ENCODE measurements around the gene FBRS. TPM values are rescaled to one million over a fixed set of nuclear protein-coding genes. Genes with fewer than 3 reads are reported as not detected.

Gene FBRS
- 100 to 1,000 TPM; 107 to 119 TPM for total RNA-seq

DNA sequence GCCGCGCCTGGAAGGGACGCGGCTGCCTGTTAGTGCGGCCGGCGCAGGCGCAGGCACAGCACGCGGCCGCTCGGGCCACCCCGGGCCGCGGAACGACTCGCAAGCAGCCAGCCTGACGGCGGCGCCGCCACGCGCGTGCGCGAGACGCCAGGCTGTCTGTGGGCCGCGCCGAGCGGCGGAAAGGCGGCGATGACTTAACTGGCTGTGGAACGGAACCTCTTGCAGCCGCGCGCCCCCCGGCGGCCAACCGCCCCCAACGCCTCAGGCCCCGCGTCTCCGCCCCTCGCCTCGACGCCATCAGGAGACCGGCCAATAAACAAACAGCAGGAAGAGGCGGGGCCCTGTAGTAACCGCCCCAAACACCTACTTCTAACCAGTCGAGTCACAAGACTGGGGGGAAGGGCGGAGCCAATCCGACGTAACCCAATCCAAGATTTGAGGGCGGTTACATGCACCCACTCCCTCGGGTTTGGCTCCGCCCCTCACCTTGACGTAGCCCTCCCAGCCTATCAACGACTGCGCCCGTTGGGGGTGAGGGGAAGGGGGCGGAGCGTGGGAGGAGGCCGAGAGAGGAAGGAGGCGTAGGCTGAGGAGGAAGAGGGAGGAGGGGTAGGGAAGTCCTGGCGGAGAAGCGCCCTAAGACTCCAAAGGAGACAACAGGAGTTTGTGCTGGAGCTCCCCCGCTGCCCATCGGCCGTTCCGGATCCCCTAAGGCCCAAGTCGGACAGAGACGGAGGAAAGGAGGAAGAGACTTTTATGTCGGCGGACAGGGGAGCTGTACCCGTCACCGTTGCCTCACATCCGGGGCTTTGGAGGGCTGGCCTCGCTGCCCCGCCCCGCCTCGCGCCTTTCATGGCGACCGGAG is at the start of gene FBRS:
Gene FBRS, plus strand, starts transcription at position 566 of the 865 bp plus-strand sequence. CDS start 1,088 bp downstream, outside the sequence.
- ChIA-PET POLR2A (interaction anchor here (0.6 to 1.8 kb wide), 5 partner anchors 8 to 449 kb away, joined by 3 to 7 read pairs (median 6); partner anchors contain the start of gene ZNF764), CTCF (interaction anchor here (0.5 to 4.7 kb wide), 8 partner anchors 8 to 582 kb away, joined by 3 to 43 read pairs (median 4); partner anchors contain the start of gene PRR14)

DNA sequence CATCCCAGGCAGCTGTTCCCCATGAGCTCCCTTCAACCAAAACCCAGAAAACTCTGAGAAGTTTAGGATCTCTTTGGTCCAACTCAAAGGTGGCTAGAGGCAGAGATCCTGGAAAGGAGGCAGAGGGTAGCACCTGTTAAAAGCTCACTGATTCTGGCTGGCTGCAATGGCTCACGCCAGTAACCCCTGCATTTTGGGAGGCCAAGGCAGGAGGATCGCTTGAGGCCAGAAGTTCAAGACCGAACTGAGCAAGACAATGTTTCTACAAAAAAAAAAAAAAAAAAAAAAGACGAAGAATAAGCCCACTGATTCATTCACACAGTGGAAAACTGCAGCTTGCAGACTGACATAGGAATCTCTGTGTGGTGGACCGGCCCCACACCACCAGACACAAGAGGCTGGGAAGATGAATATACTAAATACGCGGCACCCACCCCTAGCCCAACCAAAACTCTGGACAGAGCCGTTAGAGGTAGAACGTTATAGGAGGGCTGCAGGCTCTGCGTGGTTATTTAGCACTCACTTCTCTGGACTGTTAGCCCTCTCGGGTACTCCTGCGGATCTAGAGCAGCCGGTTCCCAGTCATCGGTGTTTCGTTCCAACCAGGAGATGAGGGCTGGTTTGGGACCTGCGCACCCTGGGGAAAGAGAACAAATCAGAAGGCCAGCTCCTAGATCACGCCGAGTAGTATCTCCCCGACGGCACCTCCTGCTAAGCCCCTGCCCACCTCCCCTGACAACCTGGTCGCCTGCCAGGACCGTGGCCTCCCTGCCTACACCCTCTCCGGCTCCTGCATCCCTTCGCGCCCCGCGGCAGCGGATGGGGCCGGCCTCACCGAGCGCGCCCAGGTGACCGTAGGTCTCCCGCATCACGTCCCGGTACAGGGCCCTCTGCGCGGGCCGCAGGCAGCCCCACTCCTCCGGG is 49.0 kb upstream of the FBRS start:
- ChIA-PET POLR2A (interaction anchor here (0.5 to 1.6 kb wide), 6 partner anchors 11 to 88 kb away, joined by 3 to 7 read pairs (median 4); partner anchors contain the start of genes ZNF688 and ZNF764), CTCF (interaction anchor here (0.6 to 3.2 kb wide), 11 partner anchors 12 to 496 kb away, joined by 3 to 19 read pairs (median 4); partner anchors contain the start of genes GDPD3, ZNF688 and ZNF785)

DNA sequence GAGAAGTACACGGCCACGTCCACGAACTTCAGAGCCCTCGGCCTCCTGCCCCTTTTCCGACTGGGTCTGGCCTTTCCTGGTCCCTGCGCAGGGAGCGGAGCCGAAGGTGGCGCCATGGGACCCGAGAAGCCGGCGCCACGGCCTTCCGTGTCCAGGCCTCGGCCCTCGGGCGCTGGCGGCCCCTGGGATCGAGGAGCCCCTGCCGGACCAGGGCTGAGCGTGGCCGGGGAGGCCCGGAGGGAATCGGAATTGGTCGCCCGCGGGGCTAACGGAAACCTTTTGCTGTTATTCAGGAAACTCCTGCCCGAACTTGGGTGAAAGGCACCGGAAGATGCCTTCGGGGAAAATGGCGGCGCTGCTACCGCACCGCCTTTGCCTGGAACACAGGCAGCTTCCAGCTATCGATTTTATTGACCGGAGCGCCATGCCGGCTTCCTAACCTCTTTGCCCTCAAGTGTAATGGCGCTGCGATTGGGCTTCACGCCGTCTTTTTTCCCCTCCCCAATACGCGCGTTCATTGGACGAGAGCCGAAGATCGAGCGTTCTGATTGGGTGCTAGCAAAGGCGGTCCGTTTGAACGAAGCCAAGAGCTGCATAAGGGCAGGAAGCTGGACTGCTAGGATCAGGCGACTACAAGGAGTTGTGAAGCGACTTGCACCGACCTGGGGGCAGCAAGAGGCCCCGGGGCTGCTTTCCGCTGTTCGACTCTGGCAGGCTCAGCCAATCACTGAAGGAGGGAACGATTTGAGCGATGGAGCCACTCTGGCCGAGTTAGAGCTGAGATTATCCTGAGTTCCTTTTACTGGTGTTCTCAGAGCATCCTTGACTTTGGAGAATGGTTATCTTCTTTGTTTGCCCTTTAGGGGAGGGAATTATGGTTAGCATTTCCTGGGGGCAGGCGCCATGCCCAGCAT is 48.0 kb upstream of the FBRS start, which contains the start of gene ZNF689:
Gene ZNF689, minus strand, starts transcription at position 464 of the 914 bp plus-strand sequence. Its CDS starts 348 bp downstream, at position 116.
- POLR2A ChIA-PET: interaction anchor here (0.7 to 1.2 kb wide), 11 partner anchors 10 to 203 kb away, joined by 3 to 6 read pairs (median 4); partner anchors contain the start of genes DCTPP1, PRR14, ZNF688 and ZNF764
- CTCF ChIA-PET: interaction anchor here (0.5 to 3.2 kb wide), 5 partner anchors 13 to 75 kb away, joined by 3 to 19 read pairs (median 4); partner anchors contain the start of genes ZNF764 and ZNF785

DNA sequence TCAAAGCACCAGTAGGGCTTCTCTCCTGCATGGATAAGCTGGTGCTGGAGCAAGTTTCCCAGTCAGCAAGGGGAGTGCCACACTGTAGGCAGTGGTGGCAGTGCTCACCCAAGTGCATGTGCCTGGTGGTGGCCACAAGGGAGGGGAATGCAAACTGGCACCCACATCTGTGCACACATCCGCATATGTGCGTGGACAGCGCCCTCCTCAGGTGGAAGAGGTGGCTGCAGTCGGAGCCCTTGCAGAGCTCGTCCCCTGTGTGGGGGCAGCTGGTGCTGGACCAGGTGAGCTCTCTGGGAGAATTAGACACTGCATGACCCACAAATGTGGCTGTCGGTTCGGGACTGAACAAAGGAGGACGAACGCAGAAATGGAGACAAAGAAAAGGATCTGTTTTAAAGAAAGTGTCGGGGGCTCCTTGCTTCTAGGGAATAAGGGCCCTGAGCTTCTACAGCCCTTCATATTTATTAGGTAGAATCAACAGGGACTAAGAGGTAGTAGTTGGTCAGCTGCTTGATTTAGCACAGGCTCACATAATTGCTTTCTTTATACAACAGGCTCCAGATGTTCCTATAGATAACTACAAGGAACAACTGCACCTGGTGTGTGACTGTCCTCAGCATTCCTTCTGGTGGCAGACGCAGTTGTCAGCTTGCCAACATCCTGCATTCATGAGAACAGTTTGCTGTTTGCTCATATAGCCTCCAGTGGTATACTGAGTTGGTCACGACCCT is 42.7 kb upstream of the FBRS start:
- POLR2A ChIA-PET: no interaction called here
- CTCF ChIA-PET: interaction anchor here (0.7 to 2.9 kb wide), 17 partner anchors 8 to 473 kb away, joined by 3 to 13 read pairs (median 3); no protein-coding TSS in a partner anchor

DNA sequence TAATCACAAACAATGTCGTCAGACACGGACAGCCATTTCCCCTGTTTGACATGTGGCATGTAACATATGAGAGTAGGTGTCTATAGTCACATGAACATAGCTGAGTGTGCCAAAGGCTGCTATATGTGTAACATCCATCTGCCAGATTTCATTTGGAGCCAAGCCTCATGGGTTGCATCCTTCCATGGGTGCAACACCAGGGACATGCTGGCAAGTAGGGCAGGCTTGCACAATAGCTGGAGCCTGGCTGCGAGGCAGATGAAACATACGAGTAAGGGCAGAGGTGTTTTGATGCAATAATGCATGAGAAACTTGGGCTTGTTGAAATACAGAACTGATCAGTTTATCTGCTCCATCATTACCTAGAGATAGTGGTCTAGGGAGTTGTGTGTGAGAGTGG is 39.0 kb upstream of the FBRS start:
- ChIA-PET CTCF (interaction anchor here (0.8 kb wide), 1 partner anchor 94 kb away, joined by 4 read pairs; no protein-coding TSS in a partner anchor), POLR2A (no interaction called here)

DNA sequence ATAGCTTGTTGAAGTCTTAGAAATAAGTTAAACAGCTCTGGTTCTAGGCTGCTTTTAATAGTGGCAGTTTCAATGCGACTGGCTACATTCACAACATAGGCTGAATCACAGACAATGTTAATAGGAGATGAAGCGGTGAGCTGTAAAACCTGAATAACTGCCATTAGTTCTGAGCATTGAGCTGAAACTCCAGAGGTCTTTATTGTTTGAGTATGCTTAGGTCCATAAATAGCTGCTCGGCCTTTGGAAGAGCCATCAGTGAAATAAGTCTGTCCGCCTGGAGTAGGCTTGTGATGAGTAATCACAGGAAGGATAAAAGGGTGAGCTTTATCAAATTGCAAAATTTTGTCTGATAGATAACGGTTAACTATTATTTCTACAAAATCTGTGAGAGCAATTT is 38.6 kb upstream of the FBRS start:
- ChIA-PET CTCF (interaction anchor here (0.8 kb wide), 1 partner anchor 94 kb away, joined by 4 read pairs; no protein-coding TSS in a partner anchor), POLR2A (no interaction called here)

DNA sequence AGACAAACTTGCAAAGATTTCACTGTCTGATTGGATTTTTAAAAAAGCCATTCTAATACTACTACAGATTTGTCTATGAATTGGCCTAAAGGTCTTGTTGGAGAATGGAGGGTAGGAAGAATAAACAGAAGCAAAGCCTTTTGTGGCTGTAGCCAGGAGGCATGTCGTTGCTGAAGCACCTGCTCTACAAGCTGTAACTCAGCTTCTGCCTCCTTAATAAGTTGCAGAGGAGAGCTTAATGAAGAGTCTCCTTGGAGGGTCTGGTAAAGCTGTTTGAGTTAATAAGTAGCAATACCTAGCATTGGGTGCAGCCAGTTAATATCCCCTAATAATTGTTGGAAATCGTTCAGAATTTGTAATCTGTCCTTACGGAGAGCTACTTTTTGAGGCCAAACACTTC is 38.1 kb upstream of the FBRS start:
- CTCF ChIA-PET: no interaction called here
- POLR2A ChIA-PET: no interaction called here

DNA sequence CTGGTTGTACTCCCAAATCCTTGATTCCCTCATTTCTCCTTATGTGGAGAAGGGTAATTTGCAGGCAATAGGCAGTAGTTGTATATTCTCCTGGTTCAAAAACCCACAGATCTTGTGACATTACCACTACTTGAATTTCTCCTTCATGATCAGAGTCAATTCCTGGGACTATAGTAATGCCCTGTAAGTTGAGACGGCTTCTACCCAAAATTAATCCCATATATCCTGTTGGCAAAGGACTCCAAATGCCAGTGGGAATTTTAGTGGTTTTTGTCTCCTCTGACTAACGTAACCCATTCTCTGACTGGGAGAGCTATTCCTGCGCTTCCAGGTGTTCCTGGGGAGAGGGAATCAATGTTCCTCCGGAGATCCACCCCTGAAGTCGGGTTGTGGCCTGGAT is 36.5 kb upstream of the FBRS start:
- POLR2A ChIA-PET: no interaction called here
- CTCF ChIA-PET: interaction anchor here (0.9 to 1.3 kb wide), 2 partner anchors 13 to 192 kb away, joined by 3 to 4 read pairs; partner anchors contain the start of gene DCTPP1

DNA sequence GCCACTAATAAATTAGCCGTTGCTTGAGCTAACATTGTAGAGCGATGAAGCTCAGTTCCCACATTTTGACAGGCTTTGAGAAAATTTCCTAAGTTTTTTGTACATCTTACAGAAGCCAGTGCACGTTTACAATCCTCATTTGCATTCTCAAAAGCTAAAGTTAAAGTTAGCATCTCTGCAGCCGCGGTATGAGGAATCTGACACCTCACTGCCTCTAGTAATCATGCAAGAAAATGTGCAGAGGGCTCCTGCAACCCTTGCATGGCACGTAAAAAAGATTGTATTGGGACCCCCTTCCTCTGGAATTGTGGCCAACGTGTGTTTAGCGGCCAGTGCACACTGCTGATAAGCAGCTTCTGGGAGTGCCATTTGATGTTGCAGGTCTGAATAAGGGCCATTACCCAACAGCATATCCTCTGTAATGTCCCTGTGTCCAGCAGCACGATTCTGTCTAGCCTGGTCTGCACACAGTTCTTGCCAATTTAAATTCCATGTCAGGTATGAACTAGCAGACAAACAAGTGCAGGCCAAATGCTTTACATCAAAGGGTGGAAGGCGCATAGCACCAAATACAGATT is 35.7 kb upstream of the FBRS start:
- ChIA-PET CTCF (interaction anchor here (1.3 kb wide), 1 partner anchor 192 kb away, joined by 4 read pairs; the partner anchor contains the start of gene DCTPP1), POLR2A (no interaction called here)

DNA sequence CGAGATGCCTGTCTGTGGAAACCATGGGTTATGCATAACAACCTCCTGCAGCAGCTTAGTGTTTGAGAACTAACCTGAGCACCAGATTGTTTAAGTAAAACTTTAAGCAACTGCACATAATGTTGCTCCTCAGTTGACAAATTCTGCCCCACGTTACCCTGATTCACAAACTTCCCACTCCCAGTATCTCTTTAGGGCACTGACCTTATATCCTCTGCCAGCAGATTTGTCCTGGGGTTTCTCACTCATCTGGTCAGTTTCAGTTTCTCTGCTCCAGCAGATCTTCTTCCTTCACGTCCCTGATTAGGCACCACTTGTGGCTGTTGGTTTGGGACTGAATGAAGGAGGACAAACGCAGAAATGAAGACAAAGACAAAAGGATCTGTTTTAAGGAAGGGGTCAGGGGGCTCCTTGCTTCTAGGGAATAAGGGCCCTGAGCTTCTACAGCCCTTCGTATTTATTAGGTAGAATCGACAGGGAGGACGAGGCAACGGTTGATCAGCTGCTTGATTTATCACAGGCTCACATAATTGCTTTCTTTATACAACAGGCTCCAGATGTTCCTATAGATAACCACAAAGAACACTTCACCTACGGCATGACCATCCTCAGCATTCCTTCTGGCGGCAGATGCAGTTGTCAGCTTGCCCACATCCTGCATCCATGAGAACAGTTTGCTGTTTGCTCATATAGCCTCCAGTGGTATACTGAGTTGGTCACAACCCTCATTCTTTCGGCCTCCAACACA is 34.5 kb upstream of the FBRS start:
- ChIA-PET CTCF (no interaction called here), POLR2A (no interaction called here)

DNA sequence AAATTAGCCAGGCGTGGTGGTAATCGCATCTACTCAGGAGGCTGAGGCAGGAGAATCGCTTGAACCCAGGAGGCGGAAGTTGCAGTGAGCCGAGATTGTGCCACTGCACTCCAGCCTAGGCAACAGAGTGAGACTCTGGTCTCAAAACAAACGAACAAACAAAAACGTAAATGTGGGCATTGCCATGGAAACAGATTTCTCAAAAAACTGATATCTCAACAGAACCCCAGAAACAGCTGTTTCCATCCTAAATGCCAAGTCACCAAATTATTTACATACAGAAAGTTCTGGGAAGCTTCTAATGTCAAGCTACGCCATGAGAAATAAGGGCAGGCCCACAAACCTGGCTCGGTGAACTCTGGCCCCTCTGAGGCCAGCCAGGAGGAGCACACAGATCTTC is 32.0 kb upstream of the FBRS start:
- CTCF ChIA-PET: interaction anchor here (0.6 to 1.4 kb wide), 4 partner anchors 11 to 281 kb away, joined by 3 to 6 read pairs (median 3); partner anchors contain the start of gene ZNF785
- POLR2A ChIA-PET: interaction anchor here (0.6 kb wide), 1 partner anchor 26 kb away, joined by 4 read pairs; no protein-coding TSS in a partner anchor

DNA sequence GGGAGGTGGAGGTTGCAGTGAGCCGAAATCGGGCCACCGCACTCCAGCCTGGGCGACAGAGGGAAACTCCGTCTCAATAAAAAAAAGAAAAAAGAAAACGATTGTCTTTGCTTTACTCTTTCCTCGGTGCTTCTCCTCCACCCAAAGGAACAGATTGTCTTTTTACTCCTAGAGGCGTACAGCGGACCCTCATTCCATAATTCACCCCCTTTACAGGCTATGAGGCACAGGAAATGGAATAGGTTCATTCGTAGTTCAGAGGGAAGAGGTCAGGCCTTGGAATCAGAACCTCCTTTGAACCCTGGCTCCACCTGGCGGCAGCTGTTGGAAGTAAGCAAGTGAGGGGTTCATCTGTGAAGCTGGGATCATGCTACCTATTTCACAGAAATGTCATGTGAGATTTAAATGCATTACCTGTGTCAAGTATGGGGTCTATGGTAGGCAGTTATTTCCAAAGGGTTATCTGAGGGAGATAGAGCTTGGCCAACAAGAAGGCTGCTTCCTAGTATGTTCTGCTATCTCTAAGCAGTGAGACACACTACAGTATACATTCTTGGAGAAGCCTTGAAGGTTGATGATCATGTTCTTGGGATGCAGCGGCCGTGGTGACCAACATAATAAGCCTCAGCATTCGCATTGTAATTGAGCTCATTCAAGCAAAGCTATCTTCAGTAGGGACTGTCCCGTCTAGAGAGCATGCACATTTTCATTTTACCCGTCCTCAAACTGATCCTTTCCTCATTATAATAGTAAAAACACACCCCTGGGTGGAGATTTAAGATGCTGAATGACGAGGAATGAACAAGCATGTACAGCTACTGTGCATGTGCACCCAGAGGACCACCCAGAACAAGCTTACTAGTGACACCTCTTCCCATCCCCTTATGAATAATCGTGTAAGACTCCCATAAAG is 29.3 kb upstream of the FBRS start:
- ChIA-PET POLR2A (interaction anchor here (0.6 kb wide), 2 partner anchors 72 to 86 kb away, joined by 3 read pairs; no protein-coding TSS in a partner anchor), CTCF (interaction anchor here (0.6 to 2.2 kb wide), 19 partner anchors 14 to 220 kb away, joined by 3 to 13 read pairs (median 4); partner anchors contain the start of genes DCTPP1, ZNF747, ZNF764 and ZNF785)

DNA sequence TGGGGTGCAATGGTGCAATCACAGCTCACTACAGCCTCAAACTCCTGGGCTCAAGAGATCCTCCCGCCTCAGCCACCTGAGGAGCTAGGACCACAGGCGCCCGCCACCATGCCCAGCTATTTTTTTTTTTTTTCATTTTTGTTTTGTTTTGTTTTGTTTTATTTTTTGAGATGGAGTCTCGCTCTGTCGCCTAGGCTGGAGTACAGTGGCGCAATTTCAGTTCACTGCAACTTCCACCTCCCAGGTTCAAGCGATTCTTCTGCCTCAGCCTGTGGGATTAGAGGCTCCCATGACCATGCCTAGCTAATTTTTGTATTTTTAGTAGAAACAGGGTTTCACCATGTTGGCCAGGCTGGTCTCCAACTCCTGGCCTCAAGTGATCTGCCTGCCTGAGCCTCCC is 25.8 kb upstream of the FBRS start:
- CTCF ChIA-PET: interaction anchor here (0.5 to 1.3 kb wide), 4 partner anchors 18 to 451 kb away, joined by 3 to 4 read pairs (median 4); no protein-coding TSS in a partner anchor
- POLR2A ChIA-PET: interaction anchor here (1.1 kb wide), 1 partner anchor 250 kb away, joined by 6 read pairs; the partner anchor contains the start of gene SEPTIN1

DNA sequence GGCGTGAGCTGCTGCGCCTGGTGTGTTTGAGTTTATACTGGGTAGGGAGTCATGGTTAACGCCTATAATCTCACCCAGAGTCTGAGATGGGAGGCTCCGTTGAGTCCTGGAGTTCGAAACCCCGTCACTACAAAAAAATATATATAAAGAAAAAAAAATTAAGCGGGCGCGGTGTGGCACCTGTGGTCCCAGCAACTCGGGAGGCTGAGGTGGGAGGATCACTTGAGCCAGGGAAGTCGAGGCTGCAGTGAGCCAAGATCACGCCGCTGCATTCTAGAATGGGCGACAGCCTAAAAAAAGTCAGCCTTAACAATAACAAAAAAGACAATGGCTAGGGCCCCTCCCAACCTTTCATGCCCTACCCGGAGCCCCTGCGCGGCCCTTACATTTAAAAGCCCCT is 24.7 kb upstream of the FBRS start:
- ChIA-PET CTCF (interaction anchor here (1.0 to 1.3 kb wide), 2 partner anchors 25 to 35 kb away, joined by 4 read pairs; partner anchors contain the start of gene FBRS), POLR2A (interaction anchor here (0.6 to 1.0 kb wide), 6 partner anchors 23 to 542 kb away, joined by 3 to 5 read pairs (median 3); partner anchors contain the start of genes TBX6, ZNF689 and ZNF771)

DNA sequence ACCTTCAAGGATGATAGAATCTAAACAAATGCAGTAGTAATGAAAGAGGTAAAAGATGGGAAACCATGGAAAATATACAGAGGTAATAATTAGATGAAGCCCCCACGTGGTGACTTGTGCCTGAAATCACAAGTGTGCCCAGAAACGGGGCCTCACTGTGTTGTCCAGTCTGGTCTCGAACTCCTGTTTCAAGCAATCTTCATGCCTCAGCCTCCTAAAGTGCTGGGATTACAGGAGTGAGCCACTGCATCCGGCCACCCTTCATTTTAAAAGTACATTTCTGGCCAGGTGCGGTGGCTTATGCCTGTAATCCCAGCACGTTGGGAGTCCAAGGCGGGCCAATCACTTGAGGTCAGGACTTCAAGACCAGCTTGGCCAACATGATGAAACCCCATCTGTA is 21.6 kb upstream of the FBRS start:
- ChIA-PET CTCF (interaction anchor here (0.6 to 0.7 kb wide), 5 partner anchors 12 to 243 kb away, joined by 3 to 4 read pairs (median 4); no protein-coding TSS in a partner anchor), POLR2A (no interaction called here)

All from activated CD8-positive, alpha-beta memory T cell treated with anti-CD3 and anti-CD28 coated beads for 36 hours (primary cell).